C4-2B (cell line): ENCODE measurements around the gene NEAT1.
A peak's percentile ranks its signal among the peaks of the same experiment; 100 is the strongest.

ENCODE experiments used
- H3K27ac ChIP-seq: fragments of 450-650 bp; 2 replicates; pipeline ENCODE4 v1.5.1; 2017
- CTCF ChIP-seq: fragments of 450-650 bp; conservative IDR thresholded peaks from 2 replicates; pipeline ENCODE4 v1.5.1; 2017; ENCODE audit warnings: mild to moderate bottlenecking
- ZFX ChIP-seq: fragments of 450-650 bp; IDR thresholded peaks from 2 replicates; pipeline ENCODE4 v1.6.1; 2017

Gene NEAT1

GRCh38 chr11:65434667-65435410 is 12.2 kb downstream of the NEAT1 start:
- TF ChIP-seq ZFX (no peak), CTCF (no peak)
- no peak overlapping the region for H3K27ac ChIP-seq

GRCh38 chr11:65435411-65435931 is 12.9 kb downstream of the NEAT1 start:
- H3K27ac ChIP-seq, result peak overlapping the region; percentile 36
- no peak for TF ChIP-seq CTCF
- no peak for TF ChIP-seq ZFX

GRCh38 chr11:65435981-65436411 is 13.4 kb downstream of the NEAT1 start:
- H3K27ac ChIP-seq, result peak overlapping the region; percentile 36

GRCh38 chr11:65436412-65437032 is 13.9 kb downstream of the NEAT1 start:
- H3K27ac ChIP-seq, result peak overlapping the region; percentile 36
- no peak for TF ChIP-seq ZFX
- TF ChIP-seq CTCF, result no peak

More at GRCh38 chr11:65435981-65436411, 13.4 kb downstream of the NEAT1 start:
- TF ChIP-seq CTCF (no peak), ZFX (no peak)

- no peak for TF ChIP-seq ZFX
- TF ChIP-seq CTCF, result no peak
- H3K27ac ChIP-seq, result no peak overlapping the region
Measured at GRCh38 chr11:65437436-65438227, 15.0 kb downstream of the NEAT1 start.

GRCh38 chr11:65438257-65439151 is 15.9 kb downstream of the NEAT1 start:
- TF ChIP-seq ZFX (no peak), CTCF (no peak)
- no peak overlapping the region for H3K27ac ChIP-seq
